ENCODE data around the gene CIROP.

Gene CIROP, protein sequence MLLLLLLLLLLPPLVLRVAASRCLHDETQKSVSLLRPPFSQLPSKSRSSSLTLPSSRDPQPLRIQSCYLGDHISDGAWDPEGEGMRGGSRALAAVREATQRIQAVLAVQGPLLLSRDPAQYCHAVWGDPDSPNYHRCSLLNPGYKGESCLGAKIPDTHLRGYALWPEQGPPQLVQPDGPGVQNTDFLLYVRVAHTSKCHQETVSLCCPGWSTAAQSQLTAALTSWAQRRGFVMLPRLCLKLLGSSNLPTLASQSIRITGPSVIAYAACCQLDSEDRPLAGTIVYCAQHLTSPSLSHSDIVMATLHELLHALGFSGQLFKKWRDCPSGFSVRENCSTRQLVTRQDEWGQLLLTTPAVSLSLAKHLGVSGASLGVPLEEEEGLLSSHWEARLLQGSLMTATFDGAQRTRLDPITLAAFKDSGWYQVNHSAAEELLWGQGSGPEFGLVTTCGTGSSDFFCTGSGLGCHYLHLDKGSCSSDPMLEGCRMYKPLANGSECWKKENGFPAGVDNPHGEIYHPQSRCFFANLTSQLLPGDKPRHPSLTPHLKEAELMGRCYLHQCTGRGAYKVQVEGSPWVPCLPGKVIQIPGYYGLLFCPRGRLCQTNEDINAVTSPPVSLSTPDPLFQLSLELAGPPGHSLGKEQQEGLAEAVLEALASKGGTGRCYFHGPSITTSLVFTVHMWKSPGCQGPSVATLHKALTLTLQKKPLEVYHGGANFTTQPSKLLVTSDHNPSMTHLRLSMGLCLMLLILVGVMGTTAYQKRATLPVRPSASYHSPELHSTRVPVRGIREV

DNA sequence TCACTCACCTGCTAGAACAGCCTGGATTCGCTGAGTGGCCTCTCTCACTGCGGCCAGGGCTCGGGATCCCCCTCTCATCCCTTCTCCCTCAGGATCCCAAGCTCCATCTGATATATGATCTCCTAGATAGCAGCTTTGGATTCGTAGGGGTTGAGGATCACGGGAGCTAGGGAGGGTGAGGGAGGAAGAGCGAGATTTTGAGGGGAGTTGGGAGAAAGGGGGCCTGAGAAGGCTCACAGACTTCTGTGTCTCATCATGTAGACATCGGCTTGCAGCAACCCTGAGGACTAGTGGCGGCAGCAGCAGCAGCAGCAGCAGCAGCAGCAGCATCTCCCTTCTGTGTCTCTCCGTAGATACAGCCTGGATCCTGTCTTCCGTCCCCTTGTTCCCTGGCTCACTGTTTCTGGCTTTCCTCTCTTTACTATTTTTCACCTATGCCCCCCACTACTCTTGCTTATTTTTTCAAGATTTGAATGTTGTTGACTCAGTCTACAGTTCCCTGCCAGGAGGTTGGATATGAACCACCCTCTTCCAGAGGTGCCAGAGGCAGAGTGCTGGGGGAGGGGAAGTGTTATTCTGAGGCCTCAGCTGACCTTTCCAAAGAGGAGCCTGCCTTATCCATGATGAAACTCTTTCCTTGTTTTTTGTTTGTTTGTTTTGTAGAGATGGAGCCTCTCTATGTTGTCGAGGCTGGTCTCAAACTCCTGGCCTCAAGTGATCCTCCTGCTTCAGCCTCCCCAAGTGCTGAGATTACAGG, at the start of gene CIROP:
Gene CIROP (minus strand): TSS at position 399 of the 757 bp plus-strand sequence. CDS start 69 bp downstream, at position 330.
- intact Hi-C loops (cut with DNase I) = no loop called here
- no peak for DNase-seq

DNA sequence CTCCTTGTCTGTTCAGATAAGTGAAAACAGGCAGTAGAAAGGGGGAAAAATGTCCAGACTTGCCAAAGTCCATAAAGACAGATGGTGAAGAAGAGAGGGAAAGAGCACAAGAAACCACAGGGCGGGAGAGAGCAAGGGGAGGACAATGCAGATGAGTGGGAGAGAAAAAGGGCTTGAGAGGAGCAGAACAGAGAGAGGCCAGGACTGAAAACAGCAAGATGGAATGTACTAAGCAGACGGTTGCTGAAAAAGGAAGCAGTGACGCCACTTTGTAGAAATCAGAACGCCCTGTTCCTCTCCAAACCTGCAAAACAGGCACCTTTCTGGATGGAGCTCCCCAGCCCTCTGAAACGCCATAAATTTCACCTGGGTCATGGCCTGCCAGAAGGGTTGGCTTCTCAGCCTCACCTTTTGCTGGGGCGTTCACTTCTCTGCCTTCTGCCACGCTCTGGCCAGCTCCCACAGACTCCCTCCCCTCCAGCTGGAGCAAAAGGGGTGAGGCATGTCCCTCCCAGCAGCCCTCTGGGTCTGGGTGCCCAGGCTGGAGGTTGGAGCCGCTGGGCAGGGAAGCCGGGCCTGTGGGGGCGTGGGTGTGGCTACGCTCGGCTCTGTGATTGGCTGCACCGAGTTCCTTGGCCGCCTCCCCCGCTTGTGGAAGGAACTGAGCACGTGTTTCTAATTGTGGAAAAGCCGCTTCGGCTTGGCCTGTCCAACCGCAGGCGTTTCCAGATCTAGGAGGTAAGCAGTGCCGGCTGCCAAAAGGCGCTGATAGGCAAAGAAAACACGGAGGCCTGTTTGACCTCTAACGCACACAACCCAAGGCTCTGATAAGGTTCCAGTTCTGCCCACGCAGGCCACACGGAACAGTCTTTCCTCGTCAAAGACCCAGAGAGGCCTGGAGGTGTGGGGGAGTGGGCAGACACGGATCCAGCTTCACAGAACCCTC, 49.3 kb upstream of the CIROP start:
- intact Hi-C loops (cut with DNase I) = no loop called here
- DNase-seq = peak; percentile 35 to 95 (median 60)

- no peak for DNase-seq
- intact Hi-C loops (cut with DNase I) = no loop called here
Observed at GRCh38 chr14:23151342-23151741, 46.6 kb upstream of the CIROP start.

DNA sequence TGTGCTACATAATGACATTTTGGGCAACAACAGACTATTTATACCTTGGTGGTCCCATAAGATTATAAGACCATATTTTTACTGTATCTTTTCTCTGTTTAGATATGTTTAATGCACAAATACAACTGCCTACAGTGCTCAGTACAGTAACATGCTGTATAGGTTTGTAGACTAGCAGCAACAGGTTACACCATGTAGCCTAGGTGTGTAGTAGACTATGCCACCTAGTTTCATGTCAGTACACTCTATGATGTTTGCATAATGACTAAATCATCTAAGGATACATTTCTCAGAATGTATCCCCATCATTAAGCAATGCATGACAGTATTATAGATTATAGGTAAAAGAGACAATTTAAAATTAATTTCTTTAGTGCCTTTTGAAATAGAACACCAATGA, 45.0 kb upstream of the CIROP start:
- no peak for DNase-seq
- intact Hi-C loops (cut with DNase I) = no loop called here

GRCh38 chr14:23148591-23149249, 43.9 kb upstream of the CIROP start:
- peak in 1 of 10 donors; percentile 46 for DNase-seq
- intact Hi-C loops (cut with DNase I) = no loop called here

DNA sequence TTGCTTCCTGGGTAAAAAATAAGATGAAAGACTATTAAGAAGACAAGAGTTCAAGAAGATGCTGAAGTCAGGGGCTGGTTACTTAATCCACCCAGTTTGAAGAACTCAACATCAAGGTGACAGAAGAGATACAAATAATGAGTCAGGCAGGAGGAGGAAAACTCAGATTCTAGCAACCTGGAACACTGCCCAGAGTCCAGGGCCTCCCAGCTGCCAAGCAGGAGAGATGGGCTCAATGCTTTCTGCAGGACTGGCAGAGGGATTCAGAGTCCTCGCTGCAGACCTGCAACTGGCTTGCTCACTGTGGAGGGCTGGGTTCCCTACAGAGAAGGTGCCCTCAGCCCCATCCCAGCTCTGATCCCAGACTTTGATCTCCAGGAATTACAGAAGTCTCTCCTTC, 42.9 kb upstream of the CIROP start:
- peak in 8 of 10 donors; percentile 24 to 92 (median 58) for DNase-seq
- intact Hi-C loops (cut with DNase I) = no loop called here

DNA sequence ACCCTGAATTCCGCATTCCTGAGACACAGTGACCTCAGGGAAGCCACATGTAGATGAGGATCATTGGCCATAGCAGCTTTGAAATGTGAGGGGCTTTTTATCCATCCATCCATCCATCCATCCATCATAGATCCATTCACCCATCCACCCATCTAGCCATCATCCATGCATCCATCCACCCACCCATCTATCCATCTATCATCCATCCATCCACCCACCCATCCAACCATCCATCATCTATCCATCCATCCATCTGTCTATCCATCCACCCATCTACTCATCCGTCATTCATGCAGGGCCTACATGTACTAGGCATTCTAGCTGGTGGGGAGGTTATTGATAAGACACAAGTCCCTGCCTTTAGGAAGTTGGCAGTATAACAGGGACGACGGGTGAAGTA, 42.2 kb upstream of the CIROP start:
- intact Hi-C loops (cut with DNase I) = no loop called here

DNA sequence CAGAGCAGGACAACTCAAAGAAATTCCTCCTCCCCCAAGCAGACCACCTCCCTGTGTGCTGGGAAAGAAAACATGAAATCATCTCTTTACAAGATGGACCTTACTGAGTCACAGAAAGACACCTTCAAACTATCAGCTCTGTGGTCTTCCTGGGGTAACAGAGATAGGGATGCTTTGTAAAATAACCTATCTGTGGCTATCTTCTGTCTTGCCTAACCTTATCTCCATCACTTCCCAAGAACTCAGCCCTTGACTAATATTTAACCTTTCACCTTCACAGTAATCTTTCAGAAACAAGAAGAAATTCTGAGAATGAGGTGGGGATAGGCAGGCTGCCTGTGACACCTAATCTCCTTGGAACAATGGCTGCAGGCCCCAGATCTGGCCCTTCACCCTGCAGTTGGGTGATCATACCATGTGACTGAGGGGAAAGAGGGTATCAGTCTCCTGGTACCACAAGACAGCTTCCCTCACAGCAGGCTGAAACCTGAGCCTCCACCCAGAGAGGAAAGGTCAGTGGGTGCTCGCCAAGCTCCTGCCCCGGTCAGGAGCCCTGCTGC, 41.6 kb upstream of the CIROP start:
- intact Hi-C loops (cut with DNase I) = no loop called here
- peak in 1 of 10 donors; percentile 32 for DNase-seq

More for the DNA sequence above, 42.2 kb upstream of the CIROP start:
- no peak for DNase-seq

DNA sequence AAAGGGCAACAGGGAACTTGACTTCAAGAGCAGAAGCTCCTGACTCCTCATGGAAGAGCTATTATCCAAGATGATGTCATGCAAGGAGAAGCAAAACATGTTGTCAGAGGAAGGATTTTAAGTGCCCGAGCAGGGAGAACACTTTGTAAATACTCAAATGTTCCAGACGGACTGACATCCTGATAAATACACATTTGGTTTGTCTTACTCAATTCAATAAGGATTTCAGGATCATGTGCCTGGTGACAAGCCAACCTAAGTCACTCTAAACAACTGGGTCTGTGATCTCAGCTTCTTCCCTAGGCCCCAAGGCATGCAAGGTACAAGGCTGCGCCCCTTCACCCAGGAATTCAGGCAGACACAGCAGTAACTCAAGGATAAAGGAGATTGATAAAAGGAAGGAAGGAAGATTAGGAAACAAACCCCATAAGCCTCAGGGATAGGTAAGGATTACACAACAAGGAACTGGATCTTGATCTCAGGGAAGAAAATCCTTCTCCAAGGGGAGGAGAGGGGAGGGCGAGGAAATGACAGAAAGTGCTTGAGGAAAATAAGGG, 41.1 kb upstream of the CIROP start:
- DNase-seq = no peak
- intact Hi-C loops (cut with DNase I) = no loop called here

DNA sequence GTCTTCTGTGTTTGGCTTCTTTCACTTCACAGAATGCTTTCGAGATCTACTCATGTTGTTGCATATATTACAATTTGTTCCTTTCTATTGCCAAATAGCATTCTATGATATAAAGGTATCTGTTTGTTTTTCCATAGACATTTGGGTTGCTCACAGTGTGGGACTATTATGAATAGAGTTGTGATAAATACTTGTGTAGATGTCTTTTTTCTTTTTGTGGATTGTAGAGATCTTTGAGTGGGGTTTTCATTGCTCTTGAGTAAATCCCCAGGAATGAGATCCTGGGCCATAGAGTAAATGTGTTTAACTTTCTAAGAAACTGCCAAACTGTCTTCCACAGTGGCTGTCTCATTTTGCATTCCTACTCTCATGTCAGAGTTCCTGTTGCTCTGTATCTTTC, 39.1 kb upstream of the CIROP start:
- intact Hi-C loops (cut with DNase I) = no loop called here
- no peak for DNase-seq

GRCh38 chr14:23142826-23143225, 38.0 kb upstream of the CIROP start:
- DNase-seq = peak in 1 of 10 donors; percentile 38
- intact Hi-C loops (cut with DNase I) = no loop called here

DNA sequence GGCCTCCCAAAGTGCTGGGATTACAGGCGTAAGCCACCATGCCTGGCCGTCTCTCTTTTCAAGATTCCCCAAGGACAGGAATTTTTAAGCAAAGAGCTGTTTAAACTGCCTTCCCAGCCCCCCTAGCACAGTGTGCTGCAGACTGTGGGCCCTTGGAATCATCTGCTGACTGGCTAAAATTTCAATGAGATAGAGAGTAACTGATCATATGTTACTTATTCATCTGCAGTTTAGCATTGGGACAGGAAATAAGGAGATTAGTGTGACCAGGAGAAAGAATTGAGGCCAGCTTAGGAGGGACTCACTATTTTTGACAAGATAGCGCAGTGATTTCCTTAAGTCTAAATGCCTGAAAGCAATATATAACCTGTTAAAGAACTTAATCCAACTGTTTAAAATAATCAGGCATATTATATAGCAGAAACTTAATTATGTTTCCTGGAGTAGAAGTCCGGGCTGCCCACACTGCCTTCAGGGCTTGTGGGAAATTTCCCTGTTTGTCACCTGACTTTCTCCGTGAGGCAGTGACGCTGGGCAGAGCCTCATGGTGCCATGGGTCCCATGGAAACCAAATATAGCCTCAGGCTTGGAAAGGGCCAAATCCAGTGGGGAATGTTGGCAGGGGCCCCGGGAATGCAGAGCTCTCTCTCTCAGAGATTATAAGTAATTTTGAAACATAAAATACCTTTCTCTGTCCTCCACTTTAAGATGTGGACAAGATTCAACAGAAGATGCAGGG, 37.1 kb upstream of the CIROP start:
- peak in 2 of 10 donors; percentile 36 to 88 for DNase-seq
- intact Hi-C loops (cut with DNase I) = no loop called here

- DNase-seq = peak in 1 of 10 donors; percentile 29
- intact Hi-C loops (cut with DNase I) = no loop called here
Observed at GRCh38 chr14:23140371-23140770, 35.6 kb upstream of the CIROP start.

GRCh38 chr14:23139874-23140273, 35.1 kb upstream of the CIROP start:
- DNase-seq = no peak
- intact Hi-C loops (cut with DNase I) = no loop called here

DNA sequence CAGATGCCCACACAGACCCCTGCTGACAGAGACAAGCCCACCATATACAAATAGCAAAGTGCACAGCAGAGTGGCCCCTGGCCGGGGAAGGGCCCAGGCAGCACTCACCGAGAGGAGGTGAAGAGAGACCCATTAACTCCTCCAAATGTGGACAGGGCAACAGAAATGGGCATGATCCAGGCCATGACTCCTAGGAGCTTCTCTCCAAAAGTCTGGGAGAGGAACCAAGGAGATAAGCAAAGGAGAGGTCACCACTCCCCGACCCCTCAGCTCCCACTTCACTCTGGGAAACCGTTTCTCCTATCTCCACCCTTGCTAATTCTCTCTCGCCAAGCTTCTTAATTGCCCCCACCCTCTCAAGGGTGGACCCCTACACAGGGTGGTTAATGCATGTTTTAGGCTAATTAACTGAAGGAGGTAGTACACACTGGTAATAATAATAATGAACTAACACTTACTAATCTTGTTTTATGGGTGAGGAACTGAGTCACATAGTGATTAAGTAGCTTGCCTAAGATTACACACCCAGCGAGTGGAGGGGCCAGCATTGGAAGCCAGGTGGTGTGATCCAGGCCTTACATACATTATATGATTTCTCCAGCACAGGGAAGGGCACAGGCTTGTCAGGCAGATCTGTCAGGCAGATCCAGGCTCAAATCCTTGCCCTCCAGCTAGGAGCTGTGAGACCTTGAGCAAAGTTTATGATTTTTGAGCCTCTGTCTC, 33.2 kb upstream of the CIROP start:
- intact Hi-C loops (cut with DNase I) = no loop called here
- no peak for DNase-seq

- DNase-seq = peak in 3 of 10 donors; percentile 47 to 92 (median 78)
Observed at GRCh38 chr14:23137192-23137812, 32.5 kb upstream of the CIROP start.

More at GRCh38 chr14:23137192-23137812, 32.5 kb upstream of the CIROP start:
- intact Hi-C loops (cut with DNase I) = no loop called here

Measured in posterior cingulate gyrus (tissue), 11 donors.